Measurements from ENCODE around the gene SNORC. TPM values are rescaled to one million over a fixed set of nuclear protein-coding genes. Genes with fewer than 3 reads are reported as not detected.
A peak's percentile ranks its signal among the peaks of the same experiment; 100 is the strongest.

The SNORC gene
- total and polyA plus RNA-seq, 9 of the 15 experiments (the other 6 are each of a cell fraction or from before 2014, with no cell fraction given) = 0.14 to 2.5 (median 0.72) TPM; not detected in 2

DNA sequence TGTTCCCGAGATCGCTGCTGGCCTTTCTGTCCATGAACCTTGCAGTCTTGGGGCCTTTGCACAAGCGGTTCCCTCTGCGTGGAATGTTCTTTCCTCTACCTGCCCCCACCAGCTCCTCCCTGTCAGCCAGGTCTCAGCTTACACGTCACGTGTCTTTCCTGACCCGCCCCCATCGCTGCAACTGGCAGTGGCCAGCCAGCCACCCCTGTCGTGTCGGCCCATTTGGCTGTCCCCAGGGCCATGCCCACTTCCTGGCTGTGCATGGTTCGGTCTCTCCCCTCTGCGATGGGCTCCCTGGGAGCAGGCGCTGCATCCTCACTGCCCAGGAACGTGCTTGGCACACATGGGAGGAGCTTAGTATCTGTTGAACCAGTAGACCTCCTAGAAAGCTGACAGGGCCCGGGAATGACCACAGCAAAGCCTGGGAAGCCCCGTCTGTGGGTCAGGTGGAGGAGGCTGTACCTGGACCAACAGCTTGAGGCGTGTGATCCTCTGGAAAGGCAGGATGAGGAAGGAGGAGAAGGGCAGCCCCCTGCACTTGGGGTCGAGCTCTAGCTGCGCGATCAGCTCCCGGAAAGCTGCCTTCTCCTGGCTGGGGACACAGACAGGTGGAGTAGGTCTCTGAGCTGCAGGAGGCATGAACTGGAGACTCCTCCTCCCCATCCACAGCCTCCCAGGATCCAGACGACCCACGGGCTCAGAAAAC lies 21.0 kb downstream of the SNORC start (continued):
- TF ChIP-seq ZNF274 (IDR thresholded peaks at IDR 0.05; ENCODE audit: borderline replicate concordance, low read depth, low read length) (no peak), FOXP1 (CRISPR knock-in tag; IDR thresholded peaks at IDR 0.05) (no peak), NRF1 (conservative IDR thresholded peaks at IDR 0.05 in 1 of 2, IDR thresholded peaks at IDR 0.05 in 1 of 2) (no peak), ZNF121 (CRISPR knock-in tag; conservative IDR thresholded peaks at IDR 0.05) (no peak), FOXK2 (conservative IDR thresholded peaks at IDR 0.05 in 1 of 2, IDR thresholded peaks at IDR 0.05 in 1 of 2; ENCODE audit: low read depth in 2 of 2) (no peak), BHLHE40 (IDR thresholded peaks at IDR 0.05; ENCODE audit: low read length) (0 out of 2 replicates have a peak, but pooled peaks have one; percentile 24), ZNF780A (CRISPR knock-in tag; IDR thresholded peaks at IDR 0.05) (no peak), SP1 (CRISPR knock-in tag; IDR thresholded peaks at IDR 0.05) (no peak), ZNF695 (CRISPR knock-in tag; IDR thresholded peaks at IDR 0.05) (no peak)

DNA sequence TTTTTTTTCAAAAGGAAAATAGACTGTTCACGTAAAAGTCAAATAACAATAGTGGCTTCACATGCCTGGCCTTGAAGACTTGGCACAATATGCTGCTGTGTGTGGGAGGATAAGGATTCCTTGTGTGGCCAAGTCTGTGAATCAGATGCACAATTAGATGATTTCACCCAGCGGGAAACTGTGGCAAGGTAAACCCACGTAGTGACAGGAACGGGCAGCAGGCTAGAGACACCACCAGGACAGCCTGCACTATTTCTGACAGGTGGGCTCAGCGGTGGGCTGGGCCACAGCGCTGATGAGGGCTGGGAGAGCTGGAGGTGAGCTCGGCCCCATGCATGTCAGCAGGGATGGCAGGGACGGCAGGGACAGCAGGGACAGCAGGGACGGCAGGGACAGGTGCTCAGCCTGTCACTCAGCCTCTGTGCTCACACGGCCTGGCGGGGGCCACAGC lies 21.6 kb downstream of the SNORC start:
- H3K27me3 ChIP-seq (ENCODE audit: control insufficient read depth in 2 of 2, insufficient read depth in 2 of 2, low read length in 2 of 2) = peaks cover 0 to 58% of the 10 kb centered on the region in 2 experiments; a peak in 3 of 5 replicates
- H3K79me2 ChIP-seq (ENCODE audit: control insufficient read depth, insufficient read depth, low read length) = no peaks in the 10 kb centered on the region
- H3K4me2 ChIP-seq (ENCODE audit: insufficient read depth, low read length) = no peak overlapping the region
- ChIA-PET CTCF (ENCODE audit: low intra/inter-chr PET ratio) (no interaction called here), POLR2A (no interaction called here)
- H3K4me1 ChIP-seq (replicated peaks in 1 of 2; ENCODE audit: control insufficient read depth in 2 of 2, insufficient read depth in 2 of 2, low read length in 2 of 2) = peaks cover 5 to 11% of the 10 kb centered on the region in 2 experiments; a peak in 3 of 5 replicates
- H3K27ac ChIP-seq (ENCODE audit: extremely low read depth, low read depth, low read length) = no peak overlapping the region
- intact Hi-C loops (cut with micrococcal nuclease) (no loop called here), in situ Hi-C loops (cut with MboI) (no loop called here)
- FAIRE-seq = no peak
- no peak overlapping the region for H2AFZ ChIP-seq (ENCODE audit: low read depth, low read length)
- TF ChIP-seq, protein P1, sequence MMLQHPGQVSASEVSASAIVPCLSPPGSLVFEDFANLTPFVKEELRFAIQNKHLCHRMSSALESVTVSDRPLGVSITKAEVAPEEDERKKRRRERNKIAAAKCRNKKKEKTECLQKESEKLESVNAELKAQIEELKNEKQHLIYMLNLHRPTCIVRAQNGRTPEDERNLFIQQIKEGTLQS (IDR thresholded peaks at IDR 0.05) = no peak
- TF ChIP-seq, protein P1 (CRISPR knock-in tag; conservative IDR thresholded peaks at IDR 0.05) = no peak
- TF ChIP-seq, protein P2, sequence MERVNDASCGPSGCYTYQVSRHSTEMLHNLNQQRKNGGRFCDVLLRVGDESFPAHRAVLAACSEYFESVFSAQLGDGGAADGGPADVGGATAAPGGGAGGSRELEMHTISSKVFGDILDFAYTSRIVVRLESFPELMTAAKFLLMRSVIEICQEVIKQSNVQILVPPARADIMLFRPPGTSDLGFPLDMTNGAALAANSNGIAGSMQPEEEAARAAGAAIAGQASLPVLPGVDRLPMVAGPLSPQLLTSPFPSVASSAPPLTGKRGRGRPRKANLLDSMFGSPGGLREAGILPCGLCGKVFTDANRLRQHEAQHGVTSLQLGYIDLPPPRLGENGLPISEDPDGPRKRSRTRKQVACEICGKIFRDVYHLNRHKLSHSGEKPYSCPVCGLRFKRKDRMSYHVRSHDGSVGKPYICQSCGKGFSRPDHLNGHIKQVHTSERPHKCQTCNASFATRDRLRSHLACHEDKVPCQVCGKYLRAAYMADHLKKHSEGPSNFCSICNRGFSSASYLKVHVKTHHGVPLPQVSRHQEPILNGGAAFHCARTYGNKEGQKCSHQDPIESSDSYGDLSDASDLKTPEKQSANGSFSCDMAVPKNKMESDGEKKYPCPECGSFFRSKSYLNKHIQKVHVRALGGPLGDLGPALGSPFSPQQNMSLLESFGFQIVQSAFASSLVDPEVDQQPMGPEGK (CRISPR knock-in tag; IDR thresholded peaks at IDR 0.05; ENCODE audit: borderline replicate concordance) = no peak
- WGBS (ENCODE audit: insufficient coverage, low coverage, missing lambda C conversion rate) = 19% methylated on average over 7 of the region's 11 CpGs
- no peaks in the 10 kb centered on the region for H3K9me1 ChIP-seq (ENCODE audit: control insufficient read depth, insufficient read depth, low read length)
- ATAC-seq = no peak
- H3K4me3 ChIP-seq = no peak overlapping the region
- no TSS peak for BruUV-seq (replicated peaks)
- no peaks in the 10 kb centered on the region for H3K9me3 ChIP-seq (replicated peaks; ENCODE audit: control insufficient read depth, insufficient read depth, low read depth, low read length)
- no peaks in the 10 kb centered on the region for H4K20me1 ChIP-seq (replicated peaks; ENCODE audit: control insufficient read depth, insufficient read depth, low read length)
- no peak overlapping the region for H3K9ac ChIP-seq (ENCODE audit: insufficient read depth in 1 of 2, low read depth in 2 of 2, low read length in 2 of 2)
- H3K36me3 ChIP-seq (ENCODE audit: control insufficient read depth, insufficient read depth, low read length) = no peaks in the 10 kb centered on the region
- DNase-seq (ENCODE audit: extremely low read depth in 1 of 4, low spot score in 3 of 4) = no peak
